IPS DF 4.7 (cell line): ENCODE data around the gene BTBD16.

Experiments
- DNase-seq: peaks from one replicate; pipeline ENCODE4 v3.0.0-alpha.2; 2013; ENCODE audit warnings: low spot score; ENCODE audit errors: extremely low read depth

Gene BTBD16

GRCh38 chr10:122271076-122271475, at the start of gene BTBD16:
TSS of gene BTBD16 (plus strand) at chr10:122271296. CDS start at chr10:122275082, 3,786 bp downstream.
- DNase-seq = no peak

- no peak for DNase-seq
Measured at GRCh38 chr10:122221958-122222357, 49.1 kb upstream of the BTBD16 start.

- DNase-seq = no peak
Measured at GRCh38 chr10:122222638-122223037, 48.5 kb upstream of the BTBD16 start.

GRCh38 chr10:122224159-122224558, 46.9 kb upstream of the BTBD16 start:
- DNase-seq = no peak

GRCh38 chr10:122225330-122225729, 45.8 kb upstream of the BTBD16 start:
- DNase-seq = no peak

GRCh38 chr10:122227754-122228153, 43.3 kb upstream of the BTBD16 start:
- DNase-seq = no peak

GRCh38 chr10:122229666-122230065, 41.4 kb upstream of the BTBD16 start:
- no peak for DNase-seq

GRCh38 chr10:122230222-122230621, 40.9 kb upstream of the BTBD16 start:
- no peak for DNase-seq

GRCh38 chr10:122232769-122233168, 38.3 kb upstream of the BTBD16 start:
- no peak for DNase-seq

- no peak for DNase-seq
Measured at GRCh38 chr10:122233857-122234348, 37.2 kb upstream of the BTBD16 start.

GRCh38 chr10:122234416-122234815, 36.7 kb upstream of the BTBD16 start:
- DNase-seq = no peak

- no peak for DNase-seq
Measured at GRCh38 chr10:122236690-122237306, 34.3 kb upstream of the BTBD16 start.

- DNase-seq = no peak
Measured at GRCh38 chr10:122237331-122237990, 33.6 kb upstream of the BTBD16 start.

GRCh38 chr10:122239578-122240257, 31.4 kb upstream of the BTBD16 start:
- no peak for DNase-seq

GRCh38 chr10:122240401-122240800, 30.7 kb upstream of the BTBD16 start:
- DNase-seq = no peak

- DNase-seq = no peak
Measured at GRCh38 chr10:122241836-122242235, 29.3 kb upstream of the BTBD16 start.

GRCh38 chr10:122243550-122243949, 27.5 kb upstream of the BTBD16 start:
- DNase-seq = no peak

- no peak for DNase-seq
Measured at GRCh38 chr10:122244001-122244975, 26.8 kb upstream of the BTBD16 start.

- DNase-seq = no peak
Measured at GRCh38 chr10:122245136-122245535, 26.0 kb upstream of the BTBD16 start.

- DNase-seq = no peak
Measured at GRCh38 chr10:122245897-122246296, 25.2 kb upstream of the BTBD16 start.

- no peak for DNase-seq
Measured at GRCh38 chr10:122246830-122247520, 24.1 kb upstream of the BTBD16 start.
